GM12878 (cell line): ENCODE data around the gene UQCC2. TPM values are rescaled to one million over a fixed set of nuclear protein-coding genes. Genes with fewer than 3 reads are reported as not detected.

Experiments
- ATAC-seq: fragments of 200-7000 bp; cut with Tn5 transposase; 3 replicates; pipeline ENCODE4 v1.9.1; 2020; ENCODE audit warnings: mild to moderate bottlenecking, moderate library complexity
- BruUV-seq: library from RNA; stranded (reverse); fragments of 400-500 nt; replicated peaks from 2 replicates; lab custom pipeline; 2021; lab: Mats Ljungman, UMichigan
- CTCF ChIA-PET: fragments of 300-600 bp; sonication (Branson Sonifier 250); formaldehyde crosslinking; extraction: SDS; loops from one replicate; lab custom pipeline; 2021; ENCODE audit warnings: inconsistent platforms; lab: Yijun Ruan, JAX
- POLR2A ChIA-PET: fragments of 350-600 bp; formaldehyde crosslinking; extraction: SDS; loops from one replicate; lab custom pipeline; 2021; ENCODE audit warnings: inconsistent platforms; lab: Charles Lee
- RAD21 ChIA-PET: fragments of 300-600 bp; sonication (Branson Sonifier 250); formaldehyde crosslinking; loops from one replicate; lab custom pipeline; 2023; ENCODE audit warnings: antibody characterized with exemption; ENCODE audit not compliant: unreplicated experiment; lab: Charles Lee
- SMC1A ChIA-PET: fragments of 300-600 bp; sonication (Branson Sonifier 250); formaldehyde crosslinking; loops from one replicate; lab custom pipeline; 2023; ENCODE audit not compliant: unreplicated experiment, uncharacterized antibody; lab: Charles Lee
- DNase-seq: peaks from one replicate; pipeline ENCODE4 v3.0.0-alpha.2; 2011; ENCODE audit warnings: low read depth, low spot score
- FAIRE-seq: peaks from 3 replicates; lab custom pipeline; 2011; peaks lifted over from hg19 to GRCh38; lab: Jason Lieb, UNC
- H2AFZ ChIP-seq: 2 replicates; pipeline ENCODE4 v1.6.0; 2011; ENCODE audit warnings: low read depth, low read length, control low read depth; ENCODE audit not compliant: control insufficient read depth
- H3K27ac ChIP-seq: 2 replicates; pipeline ENCODE4 v1.5.1; 2011; ENCODE audit warnings: control low read depth; ENCODE audit not compliant: control insufficient read depth, insufficient read depth
- H3K27me3 ChIP-seq, 2 experiments: replicated peaks in 1 of 2; 2 replicates each; pipeline versions ENCODE4 v1.6.0 to v1.6.1; 2011; ENCODE audit warnings: low read length in 1 of 2; ENCODE audit not compliant: control insufficient read depth in 2 of 2, insufficient read depth in 2 of 2
- H3K36me3 ChIP-seq, 2 experiments: 2 replicates each; pipeline ENCODE4 v1.5.1; 2011; ENCODE audit warnings: low read length in 1 of 2; ENCODE audit not compliant: control insufficient read depth in 2 of 2, insufficient read depth in 2 of 2
- H3K4me1 ChIP-seq: 2 replicates; pipeline ENCODE4 v1.6.1; 2011; ENCODE audit warnings: mild to moderate bottlenecking, low read length, moderate library complexity, mixed read lengths; ENCODE audit not compliant: control insufficient read depth, insufficient read depth
- H3K4me2 ChIP-seq: 2 replicates; pipeline ENCODE4 v1.6.0; 2011; ENCODE audit warnings: control low read depth; ENCODE audit not compliant: control insufficient read depth, insufficient read depth
- H3K4me3 ChIP-seq: fragments of 200-600 bp; sonication (generic); 2 replicates; pipeline ENCODE4 v1.5.1; 2016
- H3K79me2 ChIP-seq: 2 replicates; pipeline ENCODE4 v1.6.0; 2011; ENCODE audit warnings: low read length; ENCODE audit not compliant: control insufficient read depth, insufficient read depth
- H3K9ac ChIP-seq: 2 replicates; pipeline ENCODE4 v1.8.0; 2011; ENCODE audit warnings: low read length, control low read depth, mixed read lengths; ENCODE audit not compliant: control insufficient read depth, insufficient read depth
- H3K9me3 ChIP-seq: replicated peaks from 3 replicates; pipeline ENCODE4 v1.5.1; 2011; ENCODE audit warnings: mild to moderate bottlenecking, low read length; ENCODE audit not compliant: control insufficient read depth, insufficient read depth
- H4K20me1 ChIP-seq: 2 replicates; pipeline ENCODE4 v1.6.0; 2011; ENCODE audit not compliant: control insufficient read depth, insufficient read depth
- ESRRA ChIP-seq: IDR thresholded peaks from 2 replicates; pipeline ENCODE4 v1.6.1; 2012; ENCODE audit warnings: mild to moderate bottlenecking, low read length, improper control_type of control experiment
- FOXK2 ChIP-seq: fragments of 450-650 bp; IDR thresholded peaks from 2 replicates; pipeline ENCODE4 v1.6.1; 2017; ENCODE audit warnings: mild to moderate bottlenecking, moderate library complexity
- HCFC1 ChIP-seq: fragments of 150-350 bp; IDR thresholded peaks from 2 replicates; pipeline ENCODE4 v1.6.1; 2014; ENCODE audit warnings: low read length
- IKZF2 ChIP-seq, 2 experiments: fragments of 450-650 bp; IDR thresholded peaks; 2 replicates each; pipeline ENCODE4 v1.6.1; 2017; ENCODE audit warnings: mild to moderate bottlenecking in 2 of 2, moderate library complexity in 2 of 2
- NFYA ChIP-seq: IDR thresholded peaks from 2 replicates; pipeline ENCODE4 v1.6.1; 2011; ENCODE audit warnings: low read depth, mild to moderate bottlenecking, low read length, improper control_type of control experiment, borderline replicate concordance
- NR2F1 ChIP-seq: fragments of 450-650 bp; conservative IDR thresholded peaks from 2 replicates; pipeline ENCODE4 v1.6.1; 2017; ENCODE audit warnings: mild to moderate bottlenecking
- RB1 ChIP-seq: fragments of 450-650 bp; formaldehyde crosslinking; IDR thresholded peaks from 2 replicates; pipeline ENCODE4 v1.6.1; 2017; ENCODE audit warnings: mild to moderate bottlenecking, borderline replicate concordance
- RELA ChIP-seq: fragments of 450-650 bp; IDR thresholded peaks from 2 replicates; pipeline ENCODE4 v1.8.0; 2014; ENCODE audit warnings: borderline replicate concordance; ENCODE audit not compliant: partially characterized antibody
- RUNX3 ChIP-seq: IDR thresholded peaks from 2 replicates; pipeline ENCODE4 v1.6.1; 2012; ENCODE audit warnings: low read length, inconsistent platforms
- TCF12 ChIP-seq: IDR thresholded peaks from 2 replicates; pipeline ENCODE4 v1.6.1; 2011; ENCODE audit warnings: low read depth, mild to moderate bottlenecking, low read length
- WGBS: methylation state at CpG from one replicate; pipeline ENCODE4 v1.1.6; 2016; ENCODE audit warnings: low lambda C conversion rate; ENCODE audit not compliant: insufficient replicate concordance, insufficient coverage; ENCODE audit errors: missing lambda C conversion rate; 5-methylcytosine and 5-hydroxymethylcytosine counted together
- in situ Hi-C: fragments of 300-500 bp; cut with MboI; formaldehyde crosslinking; loops from 9 replicates; pipeline ENCODE4 v1.14.3; 2018; ENCODE audit warnings: mixed read lengths
- intact Hi-C: fragments of 100-400 bp; cut with micrococcal nuclease; formaldehyde crosslinking; loops from one replicate; pipeline ENCODE4 v1.14.2; 2022; ENCODE audit not compliant: unreplicated experiment
- polyA plus RNA-seq, 11 experiments: library from polyadenylated mRNA; depleted of rRNA in 4 of 11; unstranded in 6 of 11; stranded (reverse) in 5 of 11; fragments of >200 nt; fragmentation: Nextera tagmentation in 4 of 11; fragmentation: Illumina TruSeq in 1 of 11; extraction: Ambion mirVana in 4 of 11; extraction: Trizol in 1 of 11; gene quantifications; 1 replicate in 1 of 11; 2 replicates in 10 of 11; pipeline versions ENCODE4 v1.2.1 to v1.2.3, GENCODE V29; 2011 to 2016; ENCODE audit warnings: inconsistent platforms in 2 of 11, missing spikeins in 2 of 11, low read depth in 1 of 11
- total RNA-seq, 4 experiments: library from RNA; depleted of rRNA in 3 of 4; stranded (reverse); fragments of >200 nt in 3 of 4; fragmentation: Illumina TruSeq in 1 of 4; extraction: Trizol in 1 of 4; gene quantifications; 2 replicates each; pipeline versions ENCODE4 v1.2.1 to v1.2.3, GENCODE V29; 2013 to 2021
- TF ChIP-seq, protein P1 (sequence below): fragments of 450-650 bp; IDR thresholded peaks from 2 replicates; pipeline ENCODE4 v1.6.1; 2017; ENCODE audit warnings: mild to moderate bottlenecking, low read depth, inconsistent platforms; ENCODE audit not compliant: poor library complexity, severe bottlenecking
- TF ChIP-seq, protein P2 (sequence below): fragments of 150-350 bp; IDR thresholded peaks from 2 replicates; pipeline ENCODE4 v1.6.1; 2014; ENCODE audit warnings: mild to moderate bottlenecking, low read depth, low read length

Gene UQCC2
- total and polyA plus RNA-seq, 10 of the 15 experiments (the other 5 are each of a cell fraction or from before 2014, with no cell fraction given), result 40.6 to 478 (median 71.2) TPM

DNA sequence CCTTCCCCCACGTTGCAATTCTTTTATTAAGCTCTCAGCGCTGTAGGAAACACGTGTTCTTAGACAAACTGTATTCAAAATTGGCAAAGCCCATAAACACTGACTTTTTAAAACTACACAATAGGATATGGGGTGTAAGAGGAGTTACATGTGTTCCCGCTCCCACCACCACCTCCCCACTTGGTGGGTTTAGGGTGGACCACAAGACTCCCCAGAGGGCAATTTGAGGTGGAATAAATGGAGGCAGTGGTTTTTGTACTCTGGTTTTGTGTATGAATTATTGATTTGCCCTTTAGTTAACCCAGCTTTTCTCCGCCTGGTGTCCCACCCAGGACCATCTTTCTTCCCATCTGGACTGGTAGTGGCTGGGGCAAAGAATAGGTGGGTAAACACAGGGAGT, 3.7 kb downstream of the UQCC2 start:
- Histone ChIP-seq H3K4me2 (no peak overlapping the region), H3K79me2 (peaks cover 10% of the 10 kb centered on the region), H3K27ac (no peak overlapping the region), H3K36me3 (no peaks in the 10 kb centered on the region; a peak in 1 of 4 replicates), H2AFZ (no peak overlapping the region), H4K20me1 (no peaks in the 10 kb centered on the region; the same call in 1 of the 2 replicates), H3K4me1 (peaks cover 28% of the 10 kb centered on the region), H3K4me3 (no peak overlapping the region), H3K9me3 (no peaks in the 10 kb centered on the region), H3K9ac (no peak overlapping the region), H3K27me3 (no peaks in the 10 kb centered on the region)
- intact Hi-C loops, result no loop called here
- WGBS, result 97% methylated on average over 5 of the region's 5 CpGs
- SMC1A ChIA-PET, result interaction anchor here (0.6 to 2.3 kb wide), 3 partner anchors 100 to 122 kb away, joined by 3 to 5 read pairs (median 5); no protein-coding TSS in a partner anchor
- in situ Hi-C loops, result no loop called here
- TF ChIP-seq ESRRA (no peak), RUNX3 (peak; percentile 53; the same call in 1 of the 2 replicates), NFYA (no peak)
- FAIRE-seq (no peak), DNase-seq (no peak), ATAC-seq (no peak)
- BruUV-seq, result no TSS peak
- CTCF ChIA-PET, result interaction anchor here (0.7 to 1.2 kb wide), 2 partner anchors 118 to 121 kb away, joined by 3 read pairs; no protein-coding TSS in a partner anchor
- RAD21 ChIA-PET, result no interaction called here
- POLR2A ChIA-PET, result interaction anchor here (1.3 kb wide), 1 partner anchor 123 kb away, joined by 3 read pairs; no protein-coding TSS in a partner anchor

DNA sequence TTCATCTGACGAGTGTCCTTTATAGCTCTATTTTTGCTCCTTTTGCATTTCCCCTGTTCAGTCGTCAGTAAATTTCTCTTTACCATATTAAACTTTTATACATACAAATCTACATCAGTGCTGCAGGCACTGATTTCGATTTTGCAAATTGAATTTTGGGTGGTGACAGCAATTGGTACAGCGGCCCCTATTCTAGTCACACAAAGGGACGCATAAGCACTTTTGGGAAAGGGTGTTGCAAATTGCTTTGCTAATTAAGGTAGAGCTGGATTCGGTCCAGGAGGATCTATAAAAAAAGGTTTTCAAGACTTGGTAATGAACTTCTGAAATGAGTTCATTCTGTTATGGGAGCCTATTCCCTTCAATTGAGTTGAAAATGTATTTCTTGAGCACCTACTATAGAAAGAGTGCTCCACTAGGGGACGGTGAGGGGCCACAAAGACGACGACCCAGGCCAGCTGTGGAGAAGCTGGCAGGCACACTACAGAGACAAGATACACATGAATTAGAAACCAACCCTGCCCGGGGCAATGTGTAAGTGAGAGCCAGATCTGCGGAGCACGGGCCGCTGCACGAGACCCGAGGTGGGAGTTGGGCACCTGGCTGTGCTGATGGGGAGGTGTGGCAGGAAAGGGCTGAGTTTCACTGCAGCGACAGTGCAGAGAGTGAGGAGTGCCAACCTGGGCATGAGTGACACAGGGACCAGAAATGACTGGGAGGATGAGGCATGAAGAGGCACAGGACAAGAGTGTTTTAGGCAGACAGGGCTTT, 5.4 kb downstream of the UQCC2 start:
- CTCF ChIA-PET, result interaction anchor here (0.6 to 1.6 kb wide), 5 partner anchors 9 to 118 kb away, joined by 3 to 9 read pairs (median 3); partner anchors contain the start of gene ITPR3
- no peaks in the 10 kb centered on the region for H3K9me3 ChIP-seq
- no peak for DNase-seq
- peaks cover 23% of the 10 kb centered on the region for H3K4me1 ChIP-seq
- WGBS, result 81% methylated on average over 16 of the region's 16 CpGs
- SMC1A ChIA-PET, result interaction anchor here (0.9 kb wide), 1 partner anchor 52 kb away, joined by 3 read pairs; no protein-coding TSS in a partner anchor
- ATAC-seq, result no peak
- H2AFZ ChIP-seq, result no peak overlapping the region
- peaks cover 0 to 4% of the 10 kb centered on the region in 2 experiments; a peak in 1 of 4 replicates for H3K36me3 ChIP-seq
- H3K4me2 ChIP-seq, result no peak overlapping the region
- POLR2A ChIA-PET, result no interaction called here
- H3K79me2 ChIP-seq, result peaks cover 9% of the 10 kb centered on the region
- no TSS peak for BruUV-seq
- H3K27me3 ChIP-seq, result no peaks in the 10 kb centered on the region
- in situ Hi-C loops, result no loop called here
- no peak overlapping the region for H3K27ac ChIP-seq
- RAD21 ChIA-PET, result interaction anchor here (0.9 kb wide), 1 partner anchor 120 kb away, joined by 3 read pairs; no protein-coding TSS in a partner anchor
- no peak for FAIRE-seq
- intact Hi-C loops, result no loop called here
- no peak for TF ChIP-seq TCF12
- TF ChIP-seq, protein P1, sequence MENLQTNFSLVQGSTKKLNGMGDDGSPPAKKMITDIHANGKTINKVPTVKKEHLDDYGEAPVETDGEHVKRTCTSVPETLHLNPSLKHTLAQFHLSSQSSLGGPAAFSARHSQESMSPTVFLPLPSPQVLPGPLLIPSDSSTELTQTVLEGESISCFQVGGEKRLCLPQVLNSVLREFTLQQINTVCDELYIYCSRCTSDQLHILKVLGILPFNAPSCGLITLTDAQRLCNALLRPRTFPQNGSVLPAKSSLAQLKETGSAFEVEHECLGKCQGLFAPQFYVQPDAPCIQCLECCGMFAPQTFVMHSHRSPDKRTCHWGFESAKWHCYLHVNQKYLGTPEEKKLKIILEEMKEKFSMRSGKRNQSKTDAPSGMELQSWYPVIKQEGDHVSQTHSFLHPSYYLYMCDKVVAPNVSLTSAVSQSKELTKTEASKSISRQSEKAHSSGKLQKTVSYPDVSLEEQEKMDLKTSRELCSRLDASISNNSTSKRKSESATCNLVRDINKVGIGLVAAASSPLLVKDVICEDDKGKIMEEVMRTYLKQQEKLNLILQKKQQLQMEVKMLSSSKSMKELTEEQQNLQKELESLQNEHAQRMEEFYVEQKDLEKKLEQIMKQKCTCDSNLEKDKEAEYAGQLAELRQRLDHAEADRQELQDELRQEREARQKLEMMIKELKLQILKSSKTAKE, result no peak
- no peak for TF ChIP-seq IKZF2 (IDR thresholded peaks at IDR 0.05)
- no peak for TF ChIP-seq RB1
- TF ChIP-seq, protein P2, sequence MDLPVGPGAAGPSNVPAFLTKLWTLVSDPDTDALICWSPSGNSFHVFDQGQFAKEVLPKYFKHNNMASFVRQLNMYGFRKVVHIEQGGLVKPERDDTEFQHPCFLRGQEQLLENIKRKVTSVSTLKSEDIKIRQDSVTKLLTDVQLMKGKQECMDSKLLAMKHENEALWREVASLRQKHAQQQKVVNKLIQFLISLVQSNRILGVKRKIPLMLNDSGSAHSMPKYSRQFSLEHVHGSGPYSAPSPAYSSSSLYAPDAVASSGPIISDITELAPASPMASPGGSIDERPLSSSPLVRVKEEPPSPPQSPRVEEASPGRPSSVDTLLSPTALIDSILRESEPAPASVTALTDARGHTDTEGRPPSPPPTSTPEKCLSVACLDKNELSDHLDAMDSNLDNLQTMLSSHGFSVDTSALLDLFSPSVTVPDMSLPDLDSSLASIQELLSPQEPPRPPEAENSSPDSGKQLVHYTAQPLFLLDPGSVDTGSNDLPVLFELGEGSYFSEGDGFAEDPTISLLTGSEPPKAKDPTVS, result no peak
- no peak for TF ChIP-seq HCFC1
- no peak for TF ChIP-seq RELA
- no peak for TF ChIP-seq NR2F1
- no peak for TF ChIP-seq FOXK2
- no peaks in the 10 kb centered on the region; the same call in 1 of the 2 replicates for H4K20me1 ChIP-seq
- no peak overlapping the region for H3K9ac ChIP-seq
- no peak overlapping the region for H3K4me3 ChIP-seq
